ENCODE data around the gene NANP.
"Not testable (repeated sequence)": the region's sequence is repeated elsewhere in the genome, so short reads cannot be mapped to it uniquely, and the experiment has no call there.

The NANP gene

GRCh38 chr20:25606094-25606695 is 17.6 kb downstream of the NANP start:
- DNase-seq (ENCODE audit: low spot score) = no peak

GRCh38 chr20:25605148-25605547 is 18.7 kb downstream of the NANP start:
- no peak for DNase-seq (ENCODE audit: low spot score)

- DNase-seq (ENCODE audit: low spot score) = no peak
Observed at GRCh38 chr20:25604611-25605010, 19.2 kb downstream of the NANP start.

- DNase-seq (ENCODE audit: low spot score) = not testable (repeated sequence)
Observed at GRCh38 chr20:25602914-25603309, 20.9 kb downstream of the NANP start.

- not testable (repeated sequence) for DNase-seq (ENCODE audit: low spot score)
Observed at GRCh38 chr20:25602191-25602913, 21.5 kb downstream of the NANP start.

- no peak for DNase-seq (ENCODE audit: low spot score)
Observed at GRCh38 chr20:25601659-25602058, 22.2 kb downstream of the NANP start.

GRCh38 chr20:25600632-25601031 is 23.2 kb downstream of the NANP start:
- no peak for DNase-seq (ENCODE audit: low spot score)

GRCh38 chr20:25592135-25592852 is 31.5 kb downstream of the NANP start:
- DNase-seq (ENCODE audit: low spot score) = no peak

GRCh38 chr20:25590778-25591177 is 33.0 kb downstream of the NANP start:
- DNase-seq (ENCODE audit: low spot score) = not testable (repeated sequence)

- no peak for DNase-seq (ENCODE audit: low spot score)
Observed at GRCh38 chr20:25588491-25588890, 35.3 kb downstream of the NANP start.

- no peak for DNase-seq (ENCODE audit: low spot score)
Observed at GRCh38 chr20:25587536-25587935, 36.3 kb downstream of the NANP start.

GRCh38 chr20:25586877-25587276 is 36.9 kb downstream of the NANP start:
- DNase-seq (ENCODE audit: low spot score) = no peak

- DNase-seq (ENCODE audit: low spot score) = peak; percentile 85
Observed at GRCh38 chr20:25584905-25585704, 38.7 kb downstream of the NANP start, which contains the start of gene NINL. NINL (minus strand) TSS chr20:25585531; CDS start chr20:25526587, 58,944 bp downstream.

- DNase-seq (ENCODE audit: low spot score) = not testable (repeated sequence)
Observed at GRCh38 chr20:25583607-25584006, 40.2 kb downstream of the NANP start.

GRCh38 chr20:25580711-25581110 is 43.1 kb downstream of the NANP start:
- no peak for DNase-seq (ENCODE audit: low spot score)

GRCh38 chr20:25579081-25579770 is 44.6 kb downstream of the NANP start:
- DNase-seq (ENCODE audit: low spot score) = no peak

- DNase-seq (ENCODE audit: low spot score) = no peak
Observed at GRCh38 chr20:25576783-25577530, 46.9 kb downstream of the NANP start.

- DNase-seq (ENCODE audit: low spot score) = peak; percentile 64
Observed at GRCh38 chr20:25574411-25574810, 49.4 kb downstream of the NANP start.

GRCh38 chr20:25573288-25574251 is 50.2 kb downstream of the NANP start:
- no peak for DNase-seq (ENCODE audit: low spot score)

All from SK-N-DZ (cell line).